Stimulated activated CD8-positive, alpha-beta memory T cell treated with anti-CD3 and anti-CD28 coated beads, Interleukin-7, amount 100 ng/mL, for 48 hours (primary cell): ENCODE results near the gene ANKS1A.

Experiments
- DNase-seq, 2 donors: peaks; one replicate each; pipeline ENCODE4 v3.0.0-alpha.2; 2020; ENCODE audit warnings: low read depth in 1 of 2; ENCODE audit errors: extremely low read depth in 1 of 2

The ANKS1A gene

GRCh38 chr6:35051396-35051795 lies 162.3 kb downstream of the ANKS1A start:
- no peak for DNase-seq

- no peak for DNase-seq
Measured at GRCh38 chr6:35051997-35052583, 163.0 kb downstream of the ANKS1A start.

DNA sequence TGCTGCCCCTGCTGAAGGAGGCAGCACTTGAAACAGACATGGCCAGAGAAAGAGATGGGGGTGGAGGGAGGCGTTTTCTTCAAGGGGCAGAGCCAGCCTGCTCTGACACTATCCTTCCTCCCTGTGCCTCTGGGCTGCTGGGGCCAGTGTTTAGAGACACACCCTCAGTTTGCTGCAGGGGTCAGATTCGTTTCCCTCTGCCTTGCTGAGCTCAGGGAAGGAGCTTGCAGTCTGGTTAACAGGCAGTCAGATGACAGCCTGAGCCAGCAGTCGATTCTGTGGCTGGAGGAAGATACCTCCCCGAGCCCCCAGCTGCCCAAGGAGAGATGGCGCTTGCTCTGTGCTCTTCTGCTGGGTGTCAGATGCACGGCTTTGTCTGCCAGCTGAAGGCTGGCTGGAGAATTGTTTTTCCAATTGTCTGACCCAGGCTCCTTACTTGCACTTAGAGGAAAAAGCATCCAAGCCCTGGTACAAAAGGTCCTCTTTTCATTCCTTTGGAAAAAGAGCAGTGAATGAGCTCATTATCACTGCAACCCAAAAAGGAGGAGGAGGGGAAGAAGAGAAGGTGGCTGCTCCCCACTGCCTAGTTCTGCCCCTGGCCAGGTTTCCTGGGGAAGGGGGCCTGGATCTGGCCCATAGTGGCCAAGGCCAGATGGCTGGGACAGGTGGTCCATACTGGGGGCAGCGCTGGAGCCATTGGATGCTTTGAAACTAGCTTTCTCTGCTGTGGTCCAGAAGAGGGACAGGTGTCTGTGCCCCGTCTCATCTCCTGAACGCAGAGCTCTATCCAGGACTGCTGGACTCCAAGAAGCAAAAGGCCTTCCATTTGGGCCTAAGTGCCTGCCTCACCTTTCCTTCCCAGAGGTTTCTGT lies 163.9 kb downstream of the ANKS1A start:
- no peak for DNase-seq

- no peak for DNase-seq
Measured at GRCh38 chr6:35053701-35054100, 164.6 kb downstream of the ANKS1A start.

DNA sequence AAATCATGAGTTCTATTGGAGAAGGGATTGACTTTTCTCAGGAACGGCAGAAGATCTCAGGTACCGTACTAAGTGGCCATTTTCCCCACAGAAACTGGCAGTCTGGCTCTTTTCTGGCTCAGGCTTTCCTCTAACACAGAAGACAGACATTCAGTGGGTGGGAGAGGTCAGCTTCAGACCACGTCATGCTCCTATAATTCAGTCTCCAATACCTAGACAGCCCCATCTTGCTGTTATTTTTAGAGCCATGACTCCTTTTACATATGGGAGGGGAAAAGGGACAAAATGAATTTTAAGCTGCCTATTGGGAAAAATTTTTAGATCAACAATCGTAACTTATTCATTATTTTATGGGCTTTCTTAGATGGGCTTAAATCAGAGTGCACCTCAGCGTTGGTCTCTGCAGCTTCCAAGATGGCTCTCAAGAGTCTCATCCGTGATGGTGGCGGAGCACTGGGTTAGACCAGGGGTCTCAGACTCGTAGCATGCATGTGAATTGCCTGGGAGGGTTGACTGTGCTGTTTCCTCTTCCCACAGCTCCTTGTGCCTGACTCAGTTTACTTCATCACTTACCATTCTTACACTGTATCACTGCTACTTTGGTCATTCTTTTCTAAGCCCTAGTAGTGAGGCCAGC lies 165.2 kb downstream of the ANKS1A start:
- no peak for DNase-seq

DNA sequence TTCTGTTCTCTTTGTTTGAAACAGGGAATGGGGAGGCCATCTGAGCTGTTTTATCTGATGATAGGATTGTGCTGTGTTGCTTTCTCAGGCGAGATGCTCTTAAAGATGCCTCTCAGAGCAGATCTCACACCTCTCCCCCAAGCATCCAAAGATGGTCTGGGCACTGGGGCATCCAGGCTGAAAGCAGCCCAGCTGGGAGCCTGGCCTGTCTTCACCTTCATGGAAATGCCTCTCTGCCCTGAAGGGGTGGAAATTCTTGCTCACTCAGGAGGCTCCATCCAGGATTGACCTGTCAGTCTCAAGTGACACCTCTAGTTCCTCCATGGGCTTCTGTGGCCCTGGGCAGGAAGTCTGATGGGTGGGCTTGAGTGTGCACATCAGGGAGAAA lies 165.7 kb downstream of the ANKS1A start:
- DNase-seq, result no peak

GRCh38 chr6:35055891-35056290 lies 166.8 kb downstream of the ANKS1A start:
- no peak for DNase-seq

DNA sequence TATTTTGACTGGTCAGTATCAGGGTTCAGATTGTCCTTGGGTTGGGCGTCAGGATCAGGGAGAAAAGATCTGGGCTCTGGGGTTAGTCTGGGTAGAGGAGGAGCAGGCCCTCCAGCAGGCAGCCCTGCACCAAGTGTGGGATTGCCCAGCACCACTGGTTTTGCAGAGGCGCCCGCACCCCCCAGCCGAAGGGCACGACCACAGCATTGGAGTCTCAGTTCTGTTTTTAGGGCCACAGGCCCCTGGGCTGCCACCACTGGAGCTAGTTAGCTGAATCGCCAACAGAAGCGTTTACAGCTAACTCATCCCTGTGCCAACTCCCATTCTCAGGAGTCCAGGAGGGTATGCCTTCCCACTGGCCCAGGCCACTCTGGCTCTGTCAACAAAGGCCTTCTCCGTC lies 167.9 kb downstream of the ANKS1A start:
- no peak for DNase-seq

DNA sequence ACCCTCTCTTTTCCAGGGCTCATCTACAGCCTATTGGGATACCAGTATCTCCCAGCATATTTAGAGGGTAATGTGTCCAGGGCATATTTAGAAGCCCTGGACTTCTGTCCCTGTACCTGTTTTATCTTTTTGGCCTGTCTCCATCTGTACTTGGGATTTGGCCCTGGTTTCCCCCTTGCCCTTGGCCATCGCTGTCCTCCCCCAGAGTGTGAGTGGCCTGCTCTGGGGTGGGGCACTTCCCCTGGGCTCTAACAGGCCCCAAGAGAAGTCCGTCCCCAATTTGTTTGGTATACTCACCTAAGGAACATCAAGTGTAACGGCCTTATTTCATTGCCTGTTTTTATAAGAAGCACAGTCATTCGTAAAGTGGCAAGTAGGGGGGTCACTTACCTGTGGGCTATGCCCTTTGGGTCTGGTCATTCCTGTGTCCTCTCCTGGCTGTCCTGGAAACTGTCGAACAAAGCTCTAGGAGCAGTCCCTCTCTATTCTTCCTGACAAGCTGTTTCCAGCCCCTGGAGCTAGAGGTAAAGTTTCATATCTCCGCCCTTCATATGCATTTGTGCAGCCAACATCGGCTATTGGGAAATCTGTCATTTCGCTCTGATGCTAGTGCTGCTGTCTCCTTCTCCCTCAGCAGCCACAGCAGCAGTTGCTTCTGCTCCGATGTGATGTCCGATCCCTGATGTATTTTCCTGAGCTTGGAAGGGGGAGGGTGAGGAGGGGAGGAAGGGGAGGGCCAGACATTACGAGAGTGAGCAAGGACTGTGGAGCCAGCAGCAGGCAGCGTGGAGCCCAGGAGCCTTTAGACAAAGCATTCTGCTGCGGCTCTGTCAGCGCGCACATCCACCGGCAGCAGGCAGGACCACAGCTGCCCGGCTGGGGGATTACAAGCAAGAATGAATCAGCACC lies 168.6 kb downstream of the ANKS1A start:
- no peak for DNase-seq

DNA sequence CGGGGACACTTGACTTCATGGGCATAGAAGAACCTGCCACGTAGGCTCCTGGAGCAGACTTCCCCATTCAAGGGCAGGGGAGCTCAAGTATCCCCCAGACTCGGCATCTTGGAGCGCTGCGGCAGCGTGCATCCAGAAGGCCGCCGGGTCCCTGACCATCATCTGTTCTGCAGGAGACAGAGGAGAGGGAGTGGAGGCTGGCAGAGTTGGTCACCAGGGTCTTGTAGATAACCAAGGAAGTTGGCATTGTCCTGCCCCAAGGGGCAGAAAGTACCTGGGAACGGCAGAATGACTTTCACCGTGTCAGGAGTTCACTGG lies 169.3 kb downstream of the ANKS1A start:
- DNase-seq, result no peak

DNA sequence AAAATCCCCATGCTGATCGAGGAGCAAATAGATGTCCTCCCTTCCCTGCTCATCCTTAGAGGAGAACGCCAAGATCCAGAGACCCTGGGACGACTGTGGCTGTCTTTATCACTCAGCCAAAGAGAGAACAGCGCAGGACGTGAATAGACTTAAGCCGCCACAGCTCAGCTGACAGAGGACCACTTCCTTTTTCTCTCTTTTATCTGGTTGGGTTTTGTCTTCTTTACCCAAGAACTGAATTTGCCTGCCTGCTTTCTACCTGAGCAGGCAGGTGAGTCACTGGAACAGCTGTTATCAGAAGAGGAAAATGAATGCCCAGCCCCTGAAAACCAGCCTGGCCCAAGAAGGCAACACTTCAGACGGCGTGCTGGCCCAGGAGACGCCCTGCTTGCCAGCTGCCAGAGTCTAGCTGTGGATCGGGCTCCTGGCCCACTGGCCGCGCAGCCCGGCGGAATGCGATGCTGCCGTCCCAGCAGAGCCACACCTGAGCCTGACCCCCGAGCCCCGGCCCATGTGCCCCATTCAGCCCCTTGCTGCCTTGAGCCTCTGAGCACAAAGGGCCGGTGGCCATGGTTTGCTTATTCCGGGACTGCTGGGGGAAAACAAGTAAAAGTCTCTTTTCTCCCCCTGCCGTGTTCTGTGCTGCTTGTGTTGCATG lies 169.9 kb downstream of the ANKS1A start:
- DNase-seq, result no peak

- DNase-seq, result no peak
Measured at GRCh38 chr6:35059596-35060345, 170.7 kb downstream of the ANKS1A start.

DNA sequence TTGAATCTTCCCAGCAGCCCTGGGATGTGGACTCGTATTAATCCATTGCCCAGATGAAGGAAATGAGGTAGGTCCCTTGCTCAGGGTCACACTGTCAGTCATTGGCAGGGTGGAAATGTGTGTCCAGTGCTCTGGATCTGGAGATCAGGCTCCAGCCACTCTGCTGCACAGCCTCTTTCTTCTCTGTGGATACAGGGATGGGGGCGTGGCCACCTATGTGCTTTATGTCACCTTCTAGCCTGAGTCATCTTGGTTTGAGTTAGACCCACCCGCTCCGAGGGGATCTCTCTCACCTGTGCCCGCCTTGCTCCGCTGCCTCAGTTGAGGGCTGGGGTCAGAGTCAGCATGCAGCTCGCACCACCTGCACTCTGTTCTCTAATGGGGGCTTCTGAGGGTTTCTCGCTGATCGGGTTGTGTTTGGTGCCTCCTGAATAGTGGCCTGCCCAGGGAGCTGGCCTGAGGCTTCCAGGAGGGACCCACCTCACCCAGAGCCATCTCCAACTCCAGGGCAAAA lies 172.1 kb downstream of the ANKS1A start:
- DNase-seq, result no peak

- no peak for DNase-seq
Measured at GRCh38 chr6:35061651-35062410, 172.8 kb downstream of the ANKS1A start.

DNA sequence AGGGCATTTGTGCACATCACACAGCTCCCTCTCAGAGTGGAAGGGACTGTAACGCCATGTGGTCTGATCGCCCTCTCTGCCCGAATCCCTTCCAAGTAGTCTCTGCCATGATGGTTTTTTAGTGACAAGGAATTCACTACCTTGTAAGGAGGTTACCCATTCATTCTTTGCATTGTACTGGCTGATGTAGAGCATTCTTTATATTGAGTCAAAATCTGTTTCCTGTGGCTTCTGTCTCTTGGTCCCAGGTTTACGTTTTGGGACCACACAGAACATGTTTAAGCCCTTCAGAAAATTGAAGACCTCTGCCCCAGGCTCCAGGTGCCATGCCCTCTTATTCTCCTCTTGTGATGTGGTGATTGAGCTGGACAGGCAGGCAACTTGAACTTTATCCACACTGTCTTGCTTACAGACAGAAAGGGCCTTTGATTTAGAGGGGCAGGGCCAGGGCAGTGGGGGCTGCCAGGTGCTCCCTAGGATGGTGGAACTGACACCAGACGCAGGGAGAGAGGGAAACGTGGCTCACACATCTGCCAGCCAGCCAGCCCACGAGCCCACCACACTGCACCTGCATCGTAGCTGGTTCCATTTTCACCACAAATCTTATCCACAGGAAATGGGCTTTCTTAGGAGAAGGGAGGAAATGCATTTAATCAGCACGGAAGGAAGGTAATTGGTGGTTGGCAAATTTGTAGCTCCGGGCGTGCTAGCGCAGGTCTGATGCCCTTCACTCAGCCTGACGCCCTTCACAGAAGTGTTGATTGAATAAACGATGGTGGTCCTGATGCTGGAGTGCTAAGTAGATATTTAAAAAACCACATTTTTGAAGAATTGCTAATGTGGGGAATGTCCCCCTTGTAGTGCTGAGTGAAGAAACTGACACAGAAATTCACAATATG lies 173.9 kb downstream of the ANKS1A start:
- no peak for DNase-seq

DNA sequence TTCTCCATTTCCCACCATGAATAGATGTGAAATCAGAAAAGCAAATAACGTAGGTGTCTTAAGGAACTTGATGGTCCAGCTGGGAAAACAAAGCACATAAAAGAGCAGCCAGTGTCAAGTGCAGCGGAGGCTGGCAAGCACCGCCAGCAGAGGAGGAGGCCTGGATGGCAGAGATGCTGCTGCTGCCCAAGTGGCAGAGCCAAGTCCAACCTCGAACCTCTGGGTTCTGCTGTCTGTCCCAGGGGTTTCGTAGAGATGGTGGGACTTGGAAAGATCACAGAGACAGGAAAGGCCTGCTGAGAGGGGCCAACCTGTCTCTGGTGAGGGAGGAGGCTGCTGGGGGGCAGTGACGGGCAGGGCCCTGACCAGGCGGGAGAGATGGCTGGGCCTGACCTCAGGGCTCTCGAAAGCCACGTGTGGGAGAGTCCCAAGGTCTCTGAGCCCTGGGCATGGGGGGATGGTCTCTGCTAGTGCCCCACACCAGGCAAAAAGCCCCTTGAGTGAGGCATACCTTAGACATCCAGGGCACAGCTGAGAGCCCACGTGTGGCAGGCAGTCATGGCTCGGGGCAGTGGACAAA lies 174.7 kb downstream of the ANKS1A start:
- no peak for DNase-seq

DNA sequence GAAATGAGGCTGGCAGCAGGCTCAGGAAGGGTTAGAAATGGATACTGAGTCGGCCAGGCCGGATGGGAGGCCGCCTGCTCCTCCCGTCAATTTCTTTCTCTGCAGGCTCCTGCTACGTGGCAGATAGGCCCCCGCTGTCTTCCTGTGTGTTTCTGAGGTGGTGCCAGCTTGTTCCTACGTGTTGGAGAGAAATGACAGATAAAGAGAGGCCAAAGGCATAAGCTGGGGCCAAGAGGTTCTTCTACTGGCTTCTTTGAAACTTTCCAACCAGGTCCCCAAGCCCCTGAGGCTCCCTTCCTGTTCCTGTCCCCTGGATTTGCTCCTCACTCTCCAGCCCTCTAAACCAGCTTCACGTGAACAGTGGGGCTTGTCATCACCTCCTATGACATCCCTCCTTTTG lies 175.2 kb downstream of the ANKS1A start:
- DNase-seq, result no peak
